ENCODE measurements around the gene P4HA1. TPM values are rescaled to one million over a fixed set of nuclear protein-coding genes. Genes with fewer than 3 reads are reported as not detected.

P4HA1 gene
- total RNA-seq, 1 experiment from 2014 or later: 20.9 TPM

DNA sequence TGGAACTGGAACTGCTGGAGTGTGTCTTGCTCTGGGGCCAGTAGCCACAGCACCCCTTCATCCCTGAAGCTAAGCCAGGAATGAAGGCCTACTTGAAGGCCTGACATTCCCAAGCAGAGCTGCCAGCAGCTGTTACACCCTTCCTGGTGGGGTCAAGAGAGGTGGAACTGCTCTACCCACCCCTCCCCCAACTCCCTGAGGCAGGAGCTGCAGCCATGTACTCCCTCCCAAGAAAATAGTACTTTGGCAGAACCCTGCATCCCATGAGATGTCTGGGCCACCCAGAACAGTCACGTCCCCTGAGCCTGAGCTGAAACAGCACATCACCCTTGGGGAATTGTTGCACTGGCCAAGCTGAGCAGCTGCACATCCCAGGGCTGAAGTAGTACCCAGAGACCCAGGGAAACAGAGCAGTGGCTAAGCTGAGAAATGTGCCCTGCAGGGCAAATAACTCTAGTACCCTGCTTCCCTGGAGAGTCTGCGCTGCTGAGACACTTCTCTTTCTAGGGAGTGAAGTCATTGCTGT, 78.6 kb downstream of the P4HA1 start:
- no peak for DNase-seq
- no peaks in the 10 kb centered on the region for H3K27me3 Mint-ChIP-seq (ENCODE audit: unreplicated experiment)
- no peak overlapping the region for H3K27ac Mint-ChIP-seq (ENCODE audit: unreplicated experiment)
- CTCF ChIA-PET: no interaction called here
- H3K9me3 Mint-ChIP-seq (ENCODE audit: low read depth, unreplicated experiment): peaks cover 2% of the 10 kb centered on the region
- H3K4me3 Mint-ChIP-seq (ENCODE audit: low read depth, unreplicated experiment): no peak overlapping the region
- intact Hi-C loops (cut with micrococcal nuclease; ENCODE audit: unreplicated experiment): no loop called here
- H3K4me1 Mint-ChIP-seq (ENCODE audit: low read depth, unreplicated experiment): no peaks in the 10 kb centered on the region
- peaks cover 7% of the 10 kb centered on the region for H3K36me3 Mint-ChIP-seq (ENCODE audit: insufficient read depth, unreplicated experiment)
- BruUV-seq (replicated peaks): no TSS peak
- no peak for TF ChIP-seq CTCF (IDR thresholded peaks at IDR 0.05; ENCODE audit: unreplicated experiment)

DNA sequence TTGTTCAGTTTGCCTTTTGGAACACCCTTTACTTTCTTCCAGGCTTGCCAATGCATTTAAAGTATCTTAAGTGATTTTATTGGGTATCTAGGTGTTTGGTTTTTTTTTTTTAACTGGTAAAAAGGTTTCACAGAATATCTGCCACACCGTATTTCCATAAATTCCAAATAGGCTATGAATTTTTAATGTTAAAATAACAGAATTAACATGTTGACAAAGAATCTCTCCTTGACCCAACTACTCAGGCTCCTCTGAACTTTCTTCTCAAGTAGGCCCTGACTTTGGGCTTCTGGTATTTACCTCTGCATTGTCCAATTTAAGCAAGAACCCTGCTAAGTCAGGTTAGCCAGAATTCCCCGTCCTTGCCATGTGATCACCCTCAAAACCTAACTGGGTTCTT, 80.9 kb downstream of the P4HA1 start:
- no peak for TF ChIP-seq CTCF (IDR thresholded peaks at IDR 0.05; ENCODE audit: unreplicated experiment)
- H3K9me3 Mint-ChIP-seq (ENCODE audit: low read depth, unreplicated experiment): no peaks in the 10 kb centered on the region
- intact Hi-C loops (cut with micrococcal nuclease; ENCODE audit: unreplicated experiment): no loop called here

DNA sequence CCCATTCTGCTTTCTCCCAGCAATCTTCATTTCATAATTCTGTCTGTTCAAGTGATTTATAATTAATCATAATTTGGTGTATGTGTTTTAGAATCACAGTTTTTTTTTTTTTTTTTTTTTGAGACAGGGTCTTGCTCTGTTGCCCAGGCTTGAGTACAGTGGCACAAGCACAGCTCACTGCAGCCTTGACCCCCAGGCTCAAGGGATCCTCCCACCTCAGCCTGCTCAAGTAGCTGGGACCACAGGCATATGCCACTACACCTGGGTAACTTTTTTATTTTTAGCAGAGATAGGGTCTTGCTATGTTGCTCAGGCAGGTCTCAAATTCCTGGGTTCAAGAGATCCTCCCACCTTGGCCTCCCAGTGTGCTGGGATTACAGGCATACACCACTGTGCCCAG, 92.8 kb downstream of the P4HA1 start:
- Mint-ChIP-seq H3K4me3 (ENCODE audit: low read depth, unreplicated experiment) (no peak overlapping the region), H3K36me3 (ENCODE audit: insufficient read depth, unreplicated experiment) (peaks cover 3% of the 10 kb centered on the region), H3K27ac (ENCODE audit: unreplicated experiment) (no peak overlapping the region), H3K4me1 (ENCODE audit: low read depth, unreplicated experiment) (no peaks in the 10 kb centered on the region), H3K9me3 (ENCODE audit: low read depth, unreplicated experiment) (no peaks in the 10 kb centered on the region), H3K27me3 (ENCODE audit: unreplicated experiment) (no peaks in the 10 kb centered on the region)
- CTCF ChIA-PET: no interaction called here
- no peak for TF ChIP-seq CTCF (IDR thresholded peaks at IDR 0.05; ENCODE audit: unreplicated experiment)
- DNase-seq: no peak
- no TSS peak for BruUV-seq (replicated peaks)
- intact Hi-C loops (cut with micrococcal nuclease; ENCODE audit: unreplicated experiment): no loop called here

More for the DNA sequence above, 80.9 kb downstream of the P4HA1 start:
- Mint-ChIP-seq H3K4me1 (ENCODE audit: low read depth, unreplicated experiment) (no peaks in the 10 kb centered on the region), H3K27ac (ENCODE audit: unreplicated experiment) (no peak overlapping the region), H3K36me3 (ENCODE audit: insufficient read depth, unreplicated experiment) (peaks cover 7% of the 10 kb centered on the region), H3K4me3 (ENCODE audit: low read depth, unreplicated experiment) (no peak overlapping the region), H3K27me3 (ENCODE audit: unreplicated experiment) (no peaks in the 10 kb centered on the region)
- CTCF ChIA-PET: interaction anchor here (0.7 kb wide), 1 partner anchor 100 kb away, joined by 3 read pairs; no protein-coding TSS in a partner anchor
- BruUV-seq (replicated peaks): no TSS peak
- DNase-seq: no peak

GRCh38 chr10:73000973-73001372, 95.7 kb downstream of the P4HA1 start:
- Mint-ChIP-seq H3K9me3 (ENCODE audit: low read depth, unreplicated experiment) (no peaks in the 10 kb centered on the region), H3K4me3 (ENCODE audit: low read depth, unreplicated experiment) (no peak overlapping the region), H3K27me3 (ENCODE audit: unreplicated experiment) (no peaks in the 10 kb centered on the region), H3K4me1 (ENCODE audit: low read depth, unreplicated experiment) (no peaks in the 10 kb centered on the region), H3K36me3 (ENCODE audit: insufficient read depth, unreplicated experiment) (peaks cover 9% of the 10 kb centered on the region), H3K27ac (ENCODE audit: unreplicated experiment) (no peak overlapping the region)
- intact Hi-C loops (cut with micrococcal nuclease; ENCODE audit: unreplicated experiment): no loop called here
- TF ChIP-seq CTCF (IDR thresholded peaks at IDR 0.05; ENCODE audit: unreplicated experiment): no peak
- no TSS peak for BruUV-seq (replicated peaks)
- DNase-seq: no peak
- CTCF ChIA-PET: interaction anchor here (0.7 kb wide), 1 partner anchor 17 kb away, joined by 6 read pairs; no protein-coding TSS in a partner anchor

Data from Calu3 (cell line).